ENCODE measurements around the gene MRPL16. TPM values are rescaled to one million over a fixed set of nuclear protein-coding genes. Genes with fewer than 3 reads are reported as not detected.

The MRPL16 gene
- total and polyA plus RNA-seq, 3 donors from 2014 or later: 65.8 to 103 (median 87.9) TPM

- no peak for TF ChIP-seq POLR2A (IDR thresholded peaks at IDR 0.05)
- no peak for TF ChIP-seq CTCF (IDR thresholded peaks at IDR 0.05)
- Histone ChIP-seq H3K27ac (no peak overlapping the region), H3K27me3 (no peaks in the 10 kb centered on the region), H3K36me3 (ENCODE audit: low read depth, missing control alignments) (no peaks in the 10 kb centered on the region), H3K4me1 (no peaks in the 10 kb centered on the region), H3K9me3 (no peaks in the 10 kb centered on the region), H3K4me3 (no peak overlapping the region)
- 73 to 94% methylated on average over 2 of the region's 2 CpGs for WGBS, 2 donors
- DNase-seq: no peak
- intact Hi-C loops (cut with DNase I; ENCODE audit: low total_unique reads): no loop called here
Observed at GRCh38 chr11:59841514-59841913, 30.9 kb upstream of the MRPL16 start.

GRCh38 chr11:59839615-59840014 is 29.0 kb upstream of the MRPL16 start:
- TF ChIP-seq POLR2A (IDR thresholded peaks at IDR 0.05) (no peak), CTCF (IDR thresholded peaks at IDR 0.05) (no peak)
- Histone ChIP-seq H3K4me1 (no peaks in the 10 kb centered on the region), H3K4me3 (no peak overlapping the region), H3K9me3 (no peaks in the 10 kb centered on the region), H3K27me3 (no peaks in the 10 kb centered on the region), H3K27ac (no peak overlapping the region), H3K36me3 (ENCODE audit: low read depth, missing control alignments) (no peaks in the 10 kb centered on the region)
- DNase-seq: no peak
- intact Hi-C loops (cut with DNase I; ENCODE audit: low total_unique reads): no loop called here

DNA sequence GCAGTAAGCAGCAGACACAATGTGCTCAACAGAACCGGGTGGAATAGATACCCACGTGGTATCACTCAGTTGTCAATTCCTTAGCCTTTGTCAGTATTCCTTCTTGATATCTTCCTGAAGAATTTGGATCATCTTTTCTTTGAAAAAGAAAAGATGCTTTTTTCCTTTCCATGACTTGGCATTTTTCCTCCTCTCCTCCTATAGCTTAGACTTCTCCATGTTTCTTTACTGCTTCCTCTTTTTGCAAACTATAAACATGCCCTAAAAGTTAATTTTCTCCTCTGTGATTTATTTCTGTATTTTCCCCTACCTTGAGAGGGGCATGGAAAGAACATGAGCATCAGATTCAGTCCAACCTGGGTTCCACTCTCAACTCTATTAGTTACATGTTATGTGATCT is 23.0 kb upstream of the MRPL16 start:
- Histone ChIP-seq H3K9me3 (no peaks in the 10 kb centered on the region), H3K36me3 (ENCODE audit: low read depth, missing control alignments) (no peaks in the 10 kb centered on the region), H3K4me1 (no peaks in the 10 kb centered on the region), H3K27ac (no peak overlapping the region), H3K4me3 (no peak overlapping the region), H3K27me3 (no peaks in the 10 kb centered on the region)
- intact Hi-C loops (cut with DNase I; ENCODE audit: low total_unique reads): no loop called here
- TF ChIP-seq CTCF (IDR thresholded peaks at IDR 0.05): no peak
- no peak for TF ChIP-seq POLR2A (IDR thresholded peaks at IDR 0.05)
- no peak for DNase-seq
- WGBS, 2 donors: 84 to 87% methylated on average over 2 of the region's 2 CpGs

DNA sequence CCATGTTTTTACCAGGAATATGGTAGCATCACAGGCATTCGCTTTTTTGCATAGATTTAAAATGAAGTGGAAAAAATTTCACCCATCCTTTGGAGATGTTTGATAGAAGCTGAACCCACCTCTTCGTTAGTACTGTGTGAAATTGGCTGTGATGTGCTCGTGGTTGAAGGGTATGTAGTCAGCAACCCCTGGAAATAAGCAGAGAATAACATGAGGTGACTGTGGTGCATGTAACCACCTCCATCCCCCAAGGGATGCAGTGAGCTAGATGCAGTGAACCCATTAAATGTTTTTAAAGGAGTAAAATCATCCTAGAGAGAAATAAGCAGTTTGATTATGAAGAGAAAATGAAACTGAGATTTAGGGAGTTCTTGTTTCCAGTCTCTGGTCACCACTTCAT is 18.8 kb upstream of the MRPL16 start:
- no peaks in the 10 kb centered on the region for H3K36me3 ChIP-seq (ENCODE audit: low read depth, missing control alignments)
- H3K27ac ChIP-seq: no peak overlapping the region
- H3K9me3 ChIP-seq: no peaks in the 10 kb centered on the region
- H3K27me3 ChIP-seq: no peaks in the 10 kb centered on the region
- no peak for TF ChIP-seq CTCF (IDR thresholded peaks at IDR 0.05)
- TF ChIP-seq POLR2A (IDR thresholded peaks at IDR 0.05): no peak
- intact Hi-C loops (cut with DNase I; ENCODE audit: low total_unique reads): no loop called here
- H3K4me3 ChIP-seq: no peak overlapping the region
- WGBS, 2 donors: 88 to 89% methylated on average over 3 of the region's 3 CpGs
- no peak for DNase-seq
- H3K4me1 ChIP-seq: no peaks in the 10 kb centered on the region

DNA sequence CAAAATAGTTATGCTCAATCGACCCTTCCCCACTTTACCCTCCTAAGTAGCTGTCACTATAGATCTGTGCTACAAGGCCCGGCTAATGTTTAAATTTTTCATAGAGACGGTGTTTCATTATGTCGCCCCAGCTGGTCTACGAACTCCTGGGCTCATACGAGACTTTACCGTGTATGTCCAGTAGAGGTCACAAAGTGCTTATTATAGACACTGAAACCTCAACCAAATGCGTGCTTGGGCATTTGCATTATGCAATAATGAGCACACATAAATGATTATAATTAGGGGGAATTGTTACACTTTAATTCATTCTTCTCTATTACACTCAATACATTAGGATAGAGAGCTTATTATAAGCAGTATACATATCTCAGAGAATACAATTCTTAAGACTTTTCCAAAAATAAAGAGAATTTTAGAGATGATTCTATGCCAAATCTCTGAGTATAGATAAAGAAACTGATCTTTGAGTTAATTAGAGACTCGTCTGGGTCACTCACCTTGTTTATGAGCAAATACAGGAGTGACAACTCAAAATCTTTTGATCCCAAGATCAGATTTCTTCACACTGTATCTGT is 12.5 kb upstream of the MRPL16 start:
- DNase-seq: peak; percentile 73
- intact Hi-C loops (cut with DNase I; ENCODE audit: low total_unique reads): no loop called here
- no peaks in the 10 kb centered on the region for H3K9me3 ChIP-seq
- peak overlapping the region; percentile 35 to 46 for H3K27ac ChIP-seq
- TF ChIP-seq CTCF (IDR thresholded peaks at IDR 0.05) (peak; percentile 52 to 76 (median 57)), POLR2A (IDR thresholded peaks at IDR 0.05) (no peak)
- H3K36me3 ChIP-seq (ENCODE audit: low read depth, missing control alignments): no peaks in the 10 kb centered on the region
- WGBS, 2 donors: 22 to 31% methylated on average over 9 of the region's 9 CpGs
- no peak overlapping the region for H3K4me3 ChIP-seq
- H3K27me3 ChIP-seq: no peaks in the 10 kb centered on the region
- H3K4me1 ChIP-seq: peaks cover 3% of the 10 kb centered on the region
